Neutrophil (primary cell): Measurements from ENCODE around the gene METTL16.

Experiments
- H3K27ac ChIP-seq: fragments of 200-600 bp; sonication (generic); 2 replicates; pipeline ENCODE4 v1.5.1; 2016; ENCODE audit warnings: mild to moderate bottlenecking, moderate library complexity
- H3K27me3 ChIP-seq: fragments of 200-600 bp; sonication (generic); 2 replicates; pipeline ENCODE4 v1.6.0; 2016; ENCODE audit warnings: mild to moderate bottlenecking
- H3K36me3 ChIP-seq: fragments of 200-600 bp; sonication (generic); 2 replicates; pipeline ENCODE4 v1.5.1; 2017
- H3K4me1 ChIP-seq, 2 experiments: fragments of 200-600 bp in 1 of 2; sonication (generic) in 1 of 2; 1 replicate in 1 of 2; 2 replicates in 1 of 2; pipeline versions ENCODE4 v1.5.1 to v1.6.1; 2013 to 2016; ENCODE audit warnings: low read depth in 1 of 2, low read length in 1 of 2, mild to moderate bottlenecking in 1 of 2, moderate library complexity in 1 of 2; ENCODE audit not compliant: control insufficient read depth in 1 of 2, insufficient read depth in 1 of 2
- H3K4me3 ChIP-seq, 2 experiments: fragments of 200-600 bp in 1 of 2; sonication (generic) in 1 of 2; 1 replicate in 1 of 2; 2 replicates in 1 of 2; pipeline ENCODE4 v1.5.1; 2013 to 2016; ENCODE audit warnings: low read depth in 1 of 2, low read length in 1 of 2, mild to moderate bottlenecking in 1 of 2, moderate library complexity in 1 of 2
- H3K9me3 ChIP-seq: fragments of 200-600 bp; sonication (generic); 2 replicates; pipeline ENCODE4 v1.5.1; 2016
- CTCF ChIP-seq: fragments of 200-600 bp; sonication (generic); IDR thresholded peaks from 2 replicates; pipeline ENCODE4 v1.5.1; 2016; ENCODE audit warnings: antibody characterized with exemption

Gene METTL16

GRCh38 chr17:2478458-2478857 is 33.2 kb downstream of the METTL16 start:
- H3K9me3 ChIP-seq = no peaks in the 10 kb centered on the region
- H3K27me3 ChIP-seq = no peaks in the 10 kb centered on the region
- H3K4me3 ChIP-seq = no peak overlapping the region
- TF ChIP-seq CTCF = no peak
- H3K4me1 ChIP-seq = peaks cover 3 to 4% of the 10 kb centered on the region in 2 experiments
- H3K36me3 ChIP-seq = peaks cover 21% of the 10 kb centered on the region
- no peak overlapping the region for H3K27ac ChIP-seq

GRCh38 chr17:2475056-2475455 is 36.6 kb downstream of the METTL16 start:
- TF ChIP-seq CTCF = no peak
- no peak overlapping the region for H3K27ac ChIP-seq
- no peak overlapping the region for H3K4me3 ChIP-seq
- no peaks in the 10 kb centered on the region for H3K9me3 ChIP-seq
- H3K4me1 ChIP-seq = peaks cover 3 to 4% of the 10 kb centered on the region in 2 experiments
- peaks cover 21% of the 10 kb centered on the region for H3K36me3 ChIP-seq
- H3K27me3 ChIP-seq = no peaks in the 10 kb centered on the region

- peaks cover 28% of the 10 kb centered on the region for H3K36me3 ChIP-seq
Measured at GRCh38 chr17:2474371-2474770, 37.3 kb downstream of the METTL16 start.

GRCh38 chr17:2468270-2468669 is 43.4 kb downstream of the METTL16 start:
- TF ChIP-seq CTCF = no peak
- no peaks in the 10 kb centered on the region for H3K4me1 ChIP-seq
- no peak overlapping the region for H3K4me3 ChIP-seq
- H3K9me3 ChIP-seq = no peaks in the 10 kb centered on the region
- no peak overlapping the region for H3K27ac ChIP-seq
- H3K27me3 ChIP-seq = no peaks in the 10 kb centered on the region
- H3K36me3 ChIP-seq = peaks cover 32% of the 10 kb centered on the region

More at GRCh38 chr17:2474371-2474770, 37.3 kb downstream of the METTL16 start:
- Histone ChIP-seq H3K4me3 (no peak overlapping the region), H3K4me1 (peaks cover 3 to 4% of the 10 kb centered on the region in 2 experiments), H3K27ac (no peak overlapping the region), H3K27me3 (no peaks in the 10 kb centered on the region), H3K9me3 (no peaks in the 10 kb centered on the region)
- no peak for TF ChIP-seq CTCF

- Histone ChIP-seq H3K9me3 (no peaks in the 10 kb centered on the region), H3K27ac (no peak overlapping the region), H3K27me3 (no peaks in the 10 kb centered on the region), H3K36me3 (peaks cover 43% of the 10 kb centered on the region), H3K4me1 (no peaks in the 10 kb centered on the region), H3K4me3 (no peak overlapping the region)
- TF ChIP-seq CTCF = no peak
Measured at GRCh38 chr17:2466931-2467330, 44.8 kb downstream of the METTL16 start.

GRCh38 chr17:2462481-2462880 is 49.2 kb downstream of the METTL16 start:
- H3K4me3 ChIP-seq = no peak overlapping the region
- H3K9me3 ChIP-seq = no peaks in the 10 kb centered on the region
- H3K27me3 ChIP-seq = no peaks in the 10 kb centered on the region
- no peaks in the 10 kb centered on the region for H3K4me1 ChIP-seq
- TF ChIP-seq CTCF = no peak
- H3K36me3 ChIP-seq = peaks cover 34% of the 10 kb centered on the region
- H3K27ac ChIP-seq = no peak overlapping the region
